ENCODE results near the gene DTNBP1.

The DTNBP1 gene

GRCh38 chr6:15629487-15629886 is 33.3 kb downstream of the DTNBP1 start:
- no peaks in the 10 kb centered on the region for H3K36me3 ChIP-seq
- TF ChIP-seq CTCF (IDR thresholded peaks at IDR 0.05), result no peak
- no peaks in the 10 kb centered on the region for H3K27me3 ChIP-seq
- no peak for DNase-seq
- H3K4me1 ChIP-seq, result peaks cover 0 to 10% (median 0%) of the 10 kb centered on the region in 4 donors
- no peak overlapping the region for H3K4me3 ChIP-seq
- intact Hi-C loops (cut with DNase I; ENCODE audit: low total_unique reads), result loop anchor here (10.0 kb wide), 1 partner anchor 125 kb away; no protein-coding TSS in a partner anchor
- no peak overlapping the region for H3K27ac ChIP-seq
- no peaks in the 10 kb centered on the region for H3K9me3 ChIP-seq

GRCh38 chr6:15628499-15629131 is 34.2 kb downstream of the DTNBP1 start:
- no peak for DNase-seq
- Histone ChIP-seq H3K9me3 (no peaks in the 10 kb centered on the region), H3K36me3 (no peaks in the 10 kb centered on the region), H3K4me3 (no peak overlapping the region), H3K27ac (no peak overlapping the region), H3K4me1 (peaks cover 0 to 13% (median 0%) of the 10 kb centered on the region in 4 donors), H3K27me3 (no peaks in the 10 kb centered on the region)
- TF ChIP-seq CTCF (IDR thresholded peaks at IDR 0.05), result no peak
- intact Hi-C loops (cut with DNase I; ENCODE audit: low total_unique reads), result loop anchor here (10.0 kb wide), 1 partner anchor 124 kb away; no protein-coding TSS in a partner anchor

- Histone ChIP-seq H3K9me3 (no peaks in the 10 kb centered on the region), H3K4me1 (peaks cover 0 to 19% (median 0%) of the 10 kb centered on the region in 4 donors), H3K27me3 (no peaks in the 10 kb centered on the region), H3K4me3 (no peak overlapping the region), H3K27ac (no peak overlapping the region), H3K36me3 (no peaks in the 10 kb centered on the region)
- intact Hi-C loops (cut with DNase I; ENCODE audit: low total_unique reads), result loop anchor here (10.0 kb wide), 1 partner anchor 123 kb away; no protein-coding TSS in a partner anchor
- no peak for TF ChIP-seq CTCF (IDR thresholded peaks at IDR 0.05)
- no peak for DNase-seq
Measured at GRCh38 chr6:15627821-15628220, 35.0 kb downstream of the DTNBP1 start.

GRCh38 chr6:15626878-15627674 is 35.8 kb downstream of the DTNBP1 start:
- intact Hi-C loops (cut with DNase I; ENCODE audit: low total_unique reads), result loop anchor here (10.0 kb wide), 1 partner anchor 122 kb away; no protein-coding TSS in a partner anchor
- Histone ChIP-seq H3K36me3 (no peaks in the 10 kb centered on the region), H3K9me3 (no peaks in the 10 kb centered on the region), H3K27me3 (no peaks in the 10 kb centered on the region), H3K27ac (no peak overlapping the region), H3K4me3 (no peak overlapping the region), H3K4me1 (peaks cover 0 to 25% (median 0%) of the 10 kb centered on the region in 4 donors)
- no peak for DNase-seq
- TF ChIP-seq CTCF (IDR thresholded peaks at IDR 0.05), result no peak

GRCh38 chr6:15626160-15626559 is 36.7 kb downstream of the DTNBP1 start:
- peaks cover 0 to 32% (median 0%) of the 10 kb centered on the region in 4 donors for H3K4me1 ChIP-seq
- no peak overlapping the region for H3K27ac ChIP-seq
- H3K4me3 ChIP-seq, result no peak overlapping the region
- no peak for TF ChIP-seq CTCF (IDR thresholded peaks at IDR 0.05)
- no peak for DNase-seq
- intact Hi-C loops (cut with DNase I; ENCODE audit: low total_unique reads), result loop anchor here (10.0 kb wide), 1 partner anchor 121 kb away; no protein-coding TSS in a partner anchor
- H3K27me3 ChIP-seq, result no peaks in the 10 kb centered on the region
- H3K9me3 ChIP-seq, result no peaks in the 10 kb centered on the region
- no peaks in the 10 kb centered on the region for H3K36me3 ChIP-seq

Data from tibial artery (tissue), 4 donors.